Duodenal mucosa (tissue), 2 donors: ENCODE results near the gene USP17L19.
"Not testable (repeated sequence)": the region's sequence is repeated elsewhere in the genome, so short reads cannot be mapped to it uniquely, and the experiment has no call there.

Experiments
- H3K27ac ChIP-seq: one replicate; pipeline ENCODE4 v1.7.0; 2013; ENCODE audit warnings: low read depth, low read length
- H3K27me3 ChIP-seq, 2 donors: one replicate each; pipeline ENCODE4 v1.7.0; 2013; ENCODE audit warnings: low read length in 2 of 2, control low read depth in 1 of 2; ENCODE audit not compliant: insufficient read depth in 2 of 2, control insufficient read depth in 1 of 2
- H3K36me3 ChIP-seq, 2 donors: one replicate each; pipeline ENCODE4 v1.7.0; 2013; ENCODE audit warnings: low read length in 2 of 2, control low read depth in 1 of 2; ENCODE audit not compliant: insufficient read depth in 2 of 2, control insufficient read depth in 1 of 2
- H3K4me1 ChIP-seq, 2 donors: one replicate each; pipeline ENCODE4 v1.7.0; 2013; ENCODE audit warnings: low read length in 2 of 2, control low read depth in 1 of 2; ENCODE audit not compliant: insufficient read depth in 2 of 2, control insufficient read depth in 1 of 2
- H3K4me3 ChIP-seq, 2 donors: one replicate each; pipeline ENCODE4 v1.7.0; 2013; ENCODE audit warnings: low read length in 2 of 2, low read depth in 1 of 2
- H3K9ac ChIP-seq, 2 donors: one replicate each; pipeline ENCODE4 v1.7.0; 2013; ENCODE audit warnings: low read length in 2 of 2, low read depth in 1 of 2
- H3K9me3 ChIP-seq, 2 donors: one replicate each; pipeline ENCODE4 v1.7.0; 2013; ENCODE audit warnings: low read length in 2 of 2, control low read depth in 1 of 2; ENCODE audit not compliant: control insufficient read depth in 1 of 2

The USP17L19 gene

DNA sequence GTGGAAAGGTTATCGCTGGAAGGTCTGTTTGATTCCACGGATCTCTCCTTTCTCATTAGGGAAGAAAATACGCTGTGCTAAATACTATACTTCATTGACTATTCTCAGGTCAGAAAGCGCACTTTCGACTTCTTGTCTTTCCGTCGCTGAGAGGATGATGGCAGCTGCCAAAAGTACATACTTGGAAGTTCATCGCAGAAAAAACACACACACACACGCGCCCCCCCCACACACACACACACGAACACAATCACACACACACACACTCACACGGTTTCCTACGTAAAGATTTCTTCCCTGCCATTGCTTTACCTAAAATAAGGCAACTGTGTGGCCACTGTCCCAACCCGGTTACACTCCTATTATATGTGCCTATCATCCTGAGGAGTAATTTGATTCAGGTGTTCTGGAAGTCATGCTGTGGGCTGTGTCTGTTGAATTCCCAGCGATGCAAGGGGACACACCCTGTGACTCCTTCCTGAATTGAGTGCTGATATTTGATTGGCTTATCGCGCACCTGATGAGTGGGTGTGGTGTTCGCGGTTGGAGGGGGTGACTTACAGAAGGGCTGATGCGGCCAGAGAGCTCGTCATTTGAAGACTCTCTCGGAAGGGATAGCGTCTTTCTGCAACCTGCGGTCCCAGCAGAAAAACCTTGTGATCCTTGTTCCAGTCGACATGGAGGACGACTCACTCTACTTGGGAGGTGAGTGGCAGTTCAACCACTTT is 5.1 kb upstream of the USP17L19 start, which contains the start of gene USP17L18:
Gene USP17L18, plus strand, starts transcription at position 678 of the 728 bp plus-strand sequence. Its CDS starts 0 bp downstream, at position 678.
- H3K27ac ChIP-seq, H3K36me3 ChIP-seq, H3K9me3 ChIP-seq, H3K4me3 ChIP-seq, H3K4me1 ChIP-seq, H3K27me3 ChIP-seq, H3K9ac ChIP-seq: not testable (repeated sequence)

DNA sequence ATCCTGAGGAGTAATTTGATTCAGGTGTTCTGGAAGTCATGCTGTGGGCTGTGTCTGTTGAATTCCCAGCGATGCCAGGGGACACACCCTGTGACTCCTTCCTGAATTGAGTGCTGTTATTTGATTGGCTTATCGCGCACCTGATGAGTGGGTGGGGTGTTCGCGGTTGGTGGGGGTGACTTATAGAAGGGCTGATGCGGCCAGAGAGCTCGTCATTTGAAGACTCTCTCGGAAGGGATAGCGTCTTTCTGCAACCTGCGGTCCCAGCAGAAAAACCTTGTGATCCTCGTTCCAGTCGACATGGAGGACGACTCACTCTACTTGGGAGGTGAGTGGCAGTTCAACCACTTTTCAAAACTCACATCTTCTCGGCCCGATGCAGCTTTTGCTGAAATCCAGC is 4.6 kb downstream of the USP17L19 start, which contains the start of gene USP17L20:
Gene USP17L20, plus strand, starts transcription at position 301 of the 400 bp plus-strand sequence. Its CDS starts 0 bp downstream, at position 301.
- H3K27ac ChIP-seq, H3K9me3 ChIP-seq, H3K36me3 ChIP-seq, H3K9ac ChIP-seq, H3K27me3 ChIP-seq, H3K4me1 ChIP-seq, H3K4me3 ChIP-seq: not testable (repeated sequence)

DNA sequence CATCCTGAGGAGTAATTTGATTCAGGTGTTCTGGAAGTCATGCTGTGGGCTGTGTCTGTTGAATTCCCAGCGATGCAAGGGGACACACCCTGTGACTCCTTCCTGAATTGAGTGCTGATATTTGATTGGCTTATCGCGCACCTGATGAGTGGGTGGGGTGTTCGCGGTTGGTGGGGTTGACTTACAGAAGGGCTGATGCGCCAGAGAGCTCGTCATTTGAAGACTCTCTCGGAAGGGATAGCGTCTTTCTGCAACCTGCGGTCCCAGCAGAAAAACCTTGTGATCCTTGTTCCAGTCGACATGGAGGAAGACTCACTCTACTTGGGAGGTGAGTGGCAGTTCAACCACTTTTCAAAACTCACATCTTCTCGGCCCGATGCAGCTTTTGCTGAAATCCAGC is 9.4 kb downstream of the USP17L19 start, which contains the start of gene USP17L21:
Gene USP17L21, plus strand, starts transcription at position 301 of the 400 bp plus-strand sequence. Its CDS starts 0 bp downstream, at position 301.
- H3K27me3 ChIP-seq, H3K9me3 ChIP-seq: not testable (repeated sequence)

DNA sequence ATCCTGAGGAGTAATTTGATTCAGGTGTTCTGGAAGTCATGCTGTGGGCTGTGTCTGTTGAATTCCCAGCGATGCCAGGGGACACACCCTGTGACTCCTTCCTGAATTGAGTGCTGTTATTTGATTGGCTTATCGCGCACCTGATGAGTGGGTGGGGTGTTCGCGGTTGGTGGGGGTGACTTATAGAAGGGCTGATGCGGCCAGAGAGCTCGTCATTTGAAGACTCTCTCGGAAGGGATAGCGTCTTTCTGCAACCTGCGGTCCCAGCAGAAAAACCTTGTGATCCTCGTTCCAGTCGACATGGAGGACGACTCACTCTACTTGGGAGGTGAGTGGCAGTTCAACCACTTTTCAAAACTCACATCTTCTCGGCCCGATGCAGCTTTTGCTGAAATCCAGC is 14.1 kb downstream of the USP17L19 start, which contains the start of gene USP17L22:
Gene USP17L22, plus strand, starts transcription at position 301 of the 400 bp plus-strand sequence. Its CDS starts 0 bp downstream, at position 301.
- H3K27me3 ChIP-seq, H3K9ac ChIP-seq, H3K27ac ChIP-seq, H3K4me1 ChIP-seq, H3K4me3 ChIP-seq, H3K36me3 ChIP-seq, H3K9me3 ChIP-seq: not testable (repeated sequence)

More for the DNA sequence above, 9.4 kb downstream of the USP17L19 start, which contains the start of gene USP17L21:
- not testable (repeated sequence) for H3K36me3 ChIP-seq, H3K27ac ChIP-seq, H3K4me3 ChIP-seq, H3K9ac ChIP-seq, H3K4me1 ChIP-seq

DNA sequence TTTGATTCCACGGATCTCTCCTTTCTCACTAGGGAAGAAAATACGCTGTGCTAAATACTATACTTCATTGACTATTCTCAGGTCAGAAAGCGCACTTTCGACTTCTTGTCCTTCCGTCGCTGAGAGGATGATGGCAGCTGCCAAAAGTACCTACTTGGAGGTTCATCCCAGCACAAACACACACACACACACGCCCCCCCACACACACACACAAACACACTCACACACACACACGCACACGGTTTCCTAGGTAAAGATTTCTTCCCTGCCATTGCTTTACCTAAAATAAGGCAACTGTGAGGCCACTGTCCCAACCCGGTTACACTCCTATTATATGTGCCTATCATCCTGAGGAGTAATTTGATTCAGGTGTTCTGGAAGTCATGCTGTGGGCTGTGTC is 18.5 kb downstream of the USP17L19 start:
- H3K4me3 ChIP-seq, H3K9ac ChIP-seq, H3K27me3 ChIP-seq, H3K4me1 ChIP-seq, H3K36me3 ChIP-seq, H3K27ac ChIP-seq, H3K9me3 ChIP-seq: not testable (repeated sequence)
